ENCODE measurements around the gene DCAF15. TPM values are rescaled to one million over a fixed set of nuclear protein-coding genes. Genes with fewer than 3 reads are reported as not detected.
A peak's percentile ranks its signal among the peaks of the same experiment; 100 is the strongest.

DCAF15 gene
- polyA plus RNA-seq, 3 donors: 2.8 to 116 (median 3.4) TPM

DNA sequence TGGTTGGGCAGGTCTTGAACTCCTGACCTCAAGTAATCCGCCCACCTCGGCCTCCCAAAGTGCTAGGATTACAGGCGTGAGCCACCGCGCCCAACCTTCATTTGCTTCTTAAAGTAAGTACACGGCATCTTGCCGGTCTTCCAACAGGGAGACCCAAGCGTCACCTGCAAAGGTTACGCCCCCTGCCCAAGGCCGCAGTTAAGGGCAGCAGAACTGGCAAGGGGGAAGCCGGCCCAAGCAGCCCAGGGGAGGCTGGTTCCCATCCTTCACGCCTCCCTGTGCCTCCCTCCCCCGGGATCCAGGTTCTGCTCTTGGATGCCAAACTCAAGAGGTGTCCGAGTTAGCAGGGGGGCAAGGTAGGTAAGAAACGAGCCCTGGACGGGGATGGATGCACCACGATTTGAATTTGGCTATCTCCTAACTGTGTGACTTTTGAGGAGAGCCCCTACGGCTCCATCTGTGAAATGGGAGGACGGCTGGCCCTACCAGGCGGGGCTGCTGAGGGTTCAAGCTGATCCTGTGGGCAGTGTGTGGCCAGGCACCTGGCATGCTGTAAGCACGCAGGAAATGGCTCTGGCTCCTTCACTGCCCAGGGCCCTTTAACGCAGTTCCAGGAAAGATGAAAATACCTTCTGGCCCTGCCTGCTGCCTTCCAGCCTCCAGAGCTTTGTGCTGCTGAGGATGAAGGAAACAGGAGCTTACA, 44.8 kb downstream of the DCAF15 start:
- WGBS (ENCODE audit: insufficient coverage): 98% methylated on average over 22 of the region's 22 CpGs
- Histone ChIP-seq H2AFZ (ENCODE audit: insufficient read depth, low read depth, low read length, poor library complexity, severe bottlenecking) (no peak overlapping the region), H4K20me1 (ENCODE audit: insufficient read depth, low read length) (peaks cover 7% of the 10 kb centered on the region), H3K9me3 (replicated peaks in 1 of 2; ENCODE audit: control insufficient read depth in 1 of 2, insufficient read depth in 1 of 2, low read length in 2 of 2) (peaks cover 4 to 7% of the 10 kb centered on the region in 2 donors), H3K27ac (ENCODE audit: low read depth in 1 of 2, low read length in 2 of 2) (no peak overlapping the region), H3K4me3 (replicated peaks in 1 of 3; ENCODE audit: low read depth in 2 of 3, low read length in 3 of 3) (no peak overlapping the region), H3K27me3 (ENCODE audit: control insufficient read depth in 2 of 2, insufficient read depth in 2 of 2, low read length in 2 of 2) (no peaks in the 10 kb centered on the region), H3K79me2 (ENCODE audit: insufficient read depth, low read length) (peaks cover 77% of the 10 kb centered on the region), H3K4me2 (replicated peaks; ENCODE audit: extremely low read depth, low read length, poor library complexity, severe bottlenecking) (no peak overlapping the region), H3K4me1 (ENCODE audit: control insufficient read depth in 1 of 2, insufficient read depth in 2 of 2, low read length in 2 of 2) (peaks cover 0 to 4% of the 10 kb centered on the region in 2 donors), H3K9ac (ENCODE audit: insufficient read depth, low read length, poor library complexity, severe bottlenecking) (no peak overlapping the region), H3K36me3 (replicated peaks in 1 of 2; ENCODE audit: control insufficient read depth in 1 of 2, insufficient read depth in 2 of 2, low read length in 2 of 2) (peaks cover 32 to 75% of the 10 kb centered on the region in 2 donors)
- TF ChIP-seq, protein P1, sequence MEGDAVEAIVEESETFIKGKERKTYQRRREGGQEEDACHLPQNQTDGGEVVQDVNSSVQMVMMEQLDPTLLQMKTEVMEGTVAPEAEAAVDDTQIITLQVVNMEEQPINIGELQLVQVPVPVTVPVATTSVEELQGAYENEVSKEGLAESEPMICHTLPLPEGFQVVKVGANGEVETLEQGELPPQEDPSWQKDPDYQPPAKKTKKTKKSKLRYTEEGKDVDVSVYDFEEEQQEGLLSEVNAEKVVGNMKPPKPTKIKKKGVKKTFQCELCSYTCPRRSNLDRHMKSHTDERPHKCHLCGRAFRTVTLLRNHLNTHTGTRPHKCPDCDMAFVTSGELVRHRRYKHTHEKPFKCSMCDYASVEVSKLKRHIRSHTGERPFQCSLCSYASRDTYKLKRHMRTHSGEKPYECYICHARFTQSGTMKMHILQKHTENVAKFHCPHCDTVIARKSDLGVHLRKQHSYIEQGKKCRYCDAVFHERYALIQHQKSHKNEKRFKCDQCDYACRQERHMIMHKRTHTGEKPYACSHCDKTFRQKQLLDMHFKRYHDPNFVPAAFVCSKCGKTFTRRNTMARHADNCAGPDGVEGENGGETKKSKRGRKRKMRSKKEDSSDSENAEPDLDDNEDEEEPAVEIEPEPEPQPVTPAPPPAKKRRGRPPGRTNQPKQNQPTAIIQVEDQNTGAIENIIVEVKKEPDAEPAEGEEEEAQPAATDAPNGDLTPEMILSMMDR (IDR thresholded peaks at IDR 0.05): no peak
- DNase-seq: no peak
- Mint-ChIP-seq H3K9me3 (peaks cover 0 to 9% (median 4%) of the 10 kb centered on the region in 7 donors), H3K36me3 (peaks cover 36 to 70% of the 10 kb centered on the region in 2 donors), H3K27me3 (ENCODE audit: low read depth in 3 of 3) (peaks cover 0 to 1% (median 0%) of the 10 kb centered on the region in 3 donors), H3K4me3 (no peak overlapping the region), H3K27ac (peak overlapping the region in 1 of 7 donors; percentile 25), H3K4me1 (peaks cover 4% of the 10 kb centered on the region)
- intact Hi-C loops (cut with micrococcal nuclease): loop anchor here in 1 of 2 donors (5.0 kb wide), 1 partner anchor 35 kb away; the partner anchor contains the start of gene IL27RA

DNA sequence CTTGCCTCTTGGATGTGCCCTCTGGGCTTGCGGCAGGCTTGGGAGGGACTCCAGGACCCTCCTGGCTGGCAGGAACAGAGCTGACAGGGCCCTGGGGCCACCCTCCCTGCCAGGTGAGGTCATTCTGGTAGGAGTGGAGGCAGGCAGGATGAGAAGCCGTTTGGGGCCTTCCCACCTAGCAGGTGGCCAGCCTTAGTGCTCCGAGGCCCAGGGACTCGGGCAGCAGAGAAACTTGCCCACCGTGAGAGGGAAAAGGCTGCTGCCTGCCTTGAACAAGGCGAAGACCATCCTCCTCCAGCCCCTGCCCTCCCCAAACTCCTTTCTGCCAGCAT, 45.3 kb downstream of the DCAF15 start:
- DNase-seq: no peak
- H3K9ac ChIP-seq (ENCODE audit: insufficient read depth, low read length, poor library complexity, severe bottlenecking): no peak overlapping the region
- H3K27me3 ChIP-seq (ENCODE audit: control insufficient read depth in 2 of 2, insufficient read depth in 2 of 2, low read length in 2 of 2): no peaks in the 10 kb centered on the region
- TF ChIP-seq, protein P1 (IDR thresholded peaks at IDR 0.05): no peak
- peaks cover 7% of the 10 kb centered on the region for H4K20me1 ChIP-seq (ENCODE audit: insufficient read depth, low read length)
- Mint-ChIP-seq H3K9me3 (peaks cover 0 to 9% (median 4%) of the 10 kb centered on the region in 7 donors), H3K36me3 (peaks cover 31 to 67% of the 10 kb centered on the region in 2 donors), H3K27ac (no peak overlapping the region), H3K27me3 (ENCODE audit: low read depth in 3 of 3) (peaks cover 0 to 1% (median 0%) of the 10 kb centered on the region in 3 donors), H3K4me3 (no peak overlapping the region), H3K4me1 (peaks cover 10% of the 10 kb centered on the region)
- no peak overlapping the region for H3K4me3 ChIP-seq (replicated peaks in 1 of 3; ENCODE audit: low read depth in 2 of 3, low read length in 3 of 3)
- peaks cover 4 to 7% of the 10 kb centered on the region in 2 donors for H3K9me3 ChIP-seq (replicated peaks in 1 of 2; ENCODE audit: control insufficient read depth in 1 of 2, insufficient read depth in 1 of 2, low read length in 2 of 2)
- H3K4me1 ChIP-seq (ENCODE audit: control insufficient read depth in 1 of 2, insufficient read depth in 2 of 2, low read length in 2 of 2): peaks cover 4 to 9% of the 10 kb centered on the region in 2 donors
- intact Hi-C loops (cut with micrococcal nuclease): loop anchor here in 1 of 2 donors (5.0 kb wide), 1 partner anchor 35 kb away; the partner anchor contains the start of gene IL27RA
- H2AFZ ChIP-seq (ENCODE audit: insufficient read depth, low read depth, low read length, poor library complexity, severe bottlenecking): no peak overlapping the region
- 100% methylated on average over 1 of the region's 6 CpGs for WGBS (ENCODE audit: insufficient coverage)
- peaks cover 27 to 70% of the 10 kb centered on the region in 2 donors for H3K36me3 ChIP-seq (replicated peaks in 1 of 2; ENCODE audit: control insufficient read depth in 1 of 2, insufficient read depth in 2 of 2, low read length in 2 of 2)
- no peak overlapping the region for H3K27ac ChIP-seq (ENCODE audit: low read depth in 1 of 2, low read length in 2 of 2)
- H3K4me2 ChIP-seq (replicated peaks; ENCODE audit: extremely low read depth, low read length, poor library complexity, severe bottlenecking): no peak overlapping the region
- H3K79me2 ChIP-seq (ENCODE audit: insufficient read depth, low read length): peaks cover 77% of the 10 kb centered on the region
